Trophoblast cell (in vitro differentiated cells and primary cell): ENCODE measurements around the gene FAM120B.

Experiments used
- DNase-seq, 2 donors: peaks; one replicate each; pipeline ENCODE4 v3.0.0-alpha.2; 2016
- H2AFZ ChIP-seq: 2 replicates; pipeline ENCODE4 v1.6.1; 2013; ENCODE audit warnings: low read length, moderate library complexity, mild to moderate bottlenecking; ENCODE audit not compliant: insufficient read depth, poor library complexity
- H2AK5ac ChIP-seq: 2 replicates; pipeline ENCODE4 v1.6.1; 2013; ENCODE audit warnings: mild to moderate bottlenecking, low read length
- H2BK120ac ChIP-seq: 2 replicates; pipeline ENCODE4 v1.6.1; 2013; ENCODE audit warnings: low read length, mild to moderate bottlenecking, moderate library complexity; ENCODE audit not compliant: insufficient read depth, poor library complexity
- H2BK12ac ChIP-seq: 2 replicates; pipeline ENCODE4 v1.6.1; 2013; ENCODE audit warnings: mild to moderate bottlenecking, low read length, moderate library complexity
- H2BK5ac ChIP-seq: 2 replicates; pipeline ENCODE4 v1.6.1; 2013; ENCODE audit warnings: low read length, low read depth, moderate library complexity, mild to moderate bottlenecking; ENCODE audit not compliant: poor library complexity
- H3K14ac ChIP-seq: 2 replicates; pipeline ENCODE4 v1.6.1; 2013; ENCODE audit warnings: mild to moderate bottlenecking, low read length
- H3K18ac ChIP-seq: 2 replicates; pipeline ENCODE4 v1.6.1; 2013; ENCODE audit warnings: mild to moderate bottlenecking, low read length
- H3K23ac ChIP-seq: 2 replicates; pipeline ENCODE4 v1.6.1; 2013; ENCODE audit warnings: low read length
- H3K27ac ChIP-seq: 2 replicates; pipeline ENCODE4 v1.5.1; 2013; ENCODE audit warnings: low read depth, mild to moderate bottlenecking, inconsistent platforms, low read length, moderate library complexity
- H3K27me3 ChIP-seq: 2 replicates; pipeline ENCODE4 v1.6.1; 2013; ENCODE audit warnings: inconsistent platforms, mild to moderate bottlenecking, low read length, moderate library complexity; ENCODE audit not compliant: insufficient read depth
- H3K36me3 ChIP-seq, 2 experiments: 1 replicate in 1 of 2; 2 replicates in 1 of 2; pipeline ENCODE4 v1.6.1; 2013; ENCODE audit warnings: low read length in 2 of 2, mild to moderate bottlenecking in 2 of 2, moderate library complexity in 1 of 2; ENCODE audit not compliant: insufficient read depth in 2 of 2, control insufficient read depth in 1 of 2
- H3K4ac ChIP-seq: 2 replicates; pipeline ENCODE4 v1.6.1; 2013; ENCODE audit warnings: low read depth, mild to moderate bottlenecking, low read length, moderate library complexity
- H3K4me1 ChIP-seq, 2 experiments: 1 replicate in 1 of 2; 2 replicates in 1 of 2; pipeline ENCODE4 v1.6.1; 2013; ENCODE audit warnings: low read length in 2 of 2, mild to moderate bottlenecking in 2 of 2, moderate library complexity in 1 of 2; ENCODE audit not compliant: insufficient read depth in 2 of 2, control insufficient read depth in 1 of 2
- H3K4me2 ChIP-seq: 2 replicates; pipeline ENCODE4 v1.6.1; 2013; ENCODE audit warnings: inconsistent platforms, mild to moderate bottlenecking, low read length, moderate library complexity
- H3K4me3 ChIP-seq: 2 replicates; pipeline ENCODE4 v1.5.1; 2013; ENCODE audit warnings: mild to moderate bottlenecking, low read depth, low read length, inconsistent platforms
- H3K79me1 ChIP-seq: one replicate; pipeline ENCODE4 v1.6.1; 2013; ENCODE audit warnings: low read length
- H3K79me2 ChIP-seq: 2 replicates; pipeline ENCODE4 v1.6.1; 2013; ENCODE audit warnings: low read length, mild to moderate bottlenecking; ENCODE audit not compliant: control insufficient read depth, insufficient read depth, poor library complexity
- H3K9ac ChIP-seq: 2 replicates; pipeline ENCODE4 v1.6.1; 2013; ENCODE audit warnings: mild to moderate bottlenecking, low read length
- H3K9me3 ChIP-seq: 2 replicates; pipeline ENCODE4 v1.6.1; 2013; ENCODE audit warnings: low read depth, mild to moderate bottlenecking, control low read depth, inconsistent platforms, low read length; ENCODE audit not compliant: insufficient read depth
- H4K12ac ChIP-seq: 2 replicates; pipeline ENCODE4 v1.6.1; 2013; ENCODE audit warnings: low read depth, mild to moderate bottlenecking, low read length, moderate library complexity
- H4K8ac ChIP-seq: 2 replicates; pipeline ENCODE4 v1.6.1; 2013; ENCODE audit warnings: low read depth, mild to moderate bottlenecking, low read length, moderate library complexity
- H4K91ac ChIP-seq: one replicate; pipeline ENCODE4 v1.6.1; 2013; ENCODE audit warnings: low read depth, mild to moderate bottlenecking, low read length, moderate library complexity
- WGBS: extraction: QIAGEN DNeasy Blood & Tissue Kit; methylation state at CpG from one replicate; pipeline ENCODE4 v1.1.7; 2013; ENCODE audit warnings: missing lambda C conversion rate; ENCODE audit not compliant: insufficient read length, insufficient coverage; ENCODE audit errors: extremely low coverage; 5-methylcytosine and 5-hydroxymethylcytosine counted together

The FAM120B gene

DNA sequence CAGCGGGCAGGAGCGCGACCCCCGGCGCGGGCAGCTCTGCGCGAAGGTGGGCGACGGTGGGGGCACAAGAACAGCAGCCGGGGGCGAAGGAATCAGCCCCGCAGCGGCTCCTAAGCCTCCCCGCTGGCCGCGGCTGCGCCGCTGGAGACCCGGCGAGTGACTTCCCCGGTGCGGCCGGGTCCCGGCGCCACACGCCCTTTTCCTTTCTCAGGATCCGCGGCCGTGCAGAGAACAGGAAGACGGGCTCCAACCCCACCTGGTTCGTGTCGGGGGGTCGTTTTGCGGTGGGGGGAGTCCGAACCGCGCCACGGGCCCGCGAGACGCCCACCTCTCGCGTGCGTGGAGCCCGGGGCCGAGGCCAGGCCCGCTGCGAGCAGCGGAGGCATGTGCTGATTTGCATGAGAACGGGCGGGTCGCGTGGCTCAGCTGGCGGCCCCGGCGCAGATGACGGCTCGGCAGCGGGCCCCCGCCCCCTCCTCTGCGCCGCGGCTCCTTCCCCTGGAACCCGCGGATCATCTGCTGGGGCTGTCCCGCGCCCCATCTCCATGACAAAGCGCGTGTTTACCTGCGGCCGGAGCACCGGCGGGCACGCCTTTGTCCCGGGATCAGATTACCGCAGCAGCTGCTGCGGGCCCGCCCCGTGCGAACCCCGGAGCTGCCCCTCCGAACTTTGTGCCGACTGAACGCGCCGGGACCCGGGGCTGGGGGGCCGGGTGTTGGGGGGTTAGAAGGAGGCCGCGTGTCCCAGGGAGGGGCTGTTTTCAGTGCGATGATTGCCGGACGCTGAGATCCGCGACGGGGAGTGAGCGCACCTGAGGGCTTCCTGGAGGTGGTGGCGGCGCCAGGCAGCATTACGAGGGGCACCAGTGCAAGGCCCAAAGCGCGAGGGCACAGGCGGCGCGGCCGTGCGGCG, 10.8 kb upstream of the FAM120B start:
- Histone ChIP-seq H2AK5ac (no peak overlapping the region), H3K18ac (no peak overlapping the region), H3K4me3 (peak overlapping the region; percentile 68), H4K8ac (no peak overlapping the region), H3K27ac (no peak overlapping the region), H3K4me2 (peak overlapping the region; percentile 99), H3K9ac (no peak overlapping the region), H4K91ac (no peak overlapping the region), H2BK12ac (no peak overlapping the region), H3K14ac (peak overlapping the region; percentile 45), H3K79me2 (no peaks in the 10 kb centered on the region), H3K23ac (no peak overlapping the region), H3K4me1 (peaks cover 9 to 27% of the 10 kb centered on the region in 2 experiments), H2BK5ac (no peak overlapping the region), H3K4ac (no peak overlapping the region), H2AFZ (peak overlapping the region; percentile 52), H3K79me1 (no peaks in the 10 kb centered on the region), H2BK120ac (no peak overlapping the region), H4K12ac (no peak overlapping the region), H3K9me3 (peaks cover 14% of the 10 kb centered on the region), H3K36me3 (no peaks in the 10 kb centered on the region), H3K27me3 (peaks cover 70% of the 10 kb centered on the region)
- no CpG with 5 or more reads among the region's 109 CpGs for WGBS
- peak in 1 of 2 donors; percentile 46 for DNase-seq

DNA sequence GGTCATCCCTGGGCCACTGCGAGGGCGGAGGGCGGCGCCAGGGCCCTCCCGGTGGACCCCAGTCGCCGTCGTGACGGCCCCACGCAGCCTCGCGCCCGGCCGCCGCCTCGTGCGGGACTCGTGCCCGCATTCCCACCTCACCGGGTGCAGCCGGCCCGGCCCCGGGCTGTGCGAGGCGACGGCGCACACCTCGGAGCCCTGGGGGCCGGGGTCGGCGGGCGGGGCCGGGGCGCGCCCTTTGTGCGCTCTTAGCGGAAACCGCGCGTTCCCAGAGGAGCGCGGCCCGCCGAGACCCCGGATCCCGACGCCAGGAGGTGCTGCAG, 10.2 kb upstream of the FAM120B start:
- H3K27ac ChIP-seq, result no peak overlapping the region
- H3K18ac ChIP-seq, result no peak overlapping the region
- H3K4ac ChIP-seq, result no peak overlapping the region
- WGBS, result no CpG with 5 or more reads among the region's 47 CpGs
- peaks cover 19% of the 10 kb centered on the region for H3K9me3 ChIP-seq
- no peak overlapping the region for H2AFZ ChIP-seq
- H4K91ac ChIP-seq, result no peak overlapping the region
- H3K4me1 ChIP-seq, result peaks cover 9 to 24% of the 10 kb centered on the region in 2 experiments
- no peak overlapping the region for H2BK5ac ChIP-seq
- H3K36me3 ChIP-seq, result no peaks in the 10 kb centered on the region
- no peak overlapping the region for H2BK12ac ChIP-seq
- no peak overlapping the region for H2BK120ac ChIP-seq
- no peak overlapping the region for H4K8ac ChIP-seq
- no peak overlapping the region for H3K9ac ChIP-seq
- H3K4me2 ChIP-seq, result peak overlapping the region; percentile 99
- no peak overlapping the region for H3K23ac ChIP-seq
- no peak overlapping the region for H3K14ac ChIP-seq
- H3K4me3 ChIP-seq, result no peak overlapping the region
- no peak overlapping the region for H2AK5ac ChIP-seq
- H3K79me1 ChIP-seq, result no peaks in the 10 kb centered on the region
- H4K12ac ChIP-seq, result no peak overlapping the region
- DNase-seq, result no peak
- H3K79me2 ChIP-seq, result no peaks in the 10 kb centered on the region
- peaks cover 66% of the 10 kb centered on the region for H3K27me3 ChIP-seq

DNA sequence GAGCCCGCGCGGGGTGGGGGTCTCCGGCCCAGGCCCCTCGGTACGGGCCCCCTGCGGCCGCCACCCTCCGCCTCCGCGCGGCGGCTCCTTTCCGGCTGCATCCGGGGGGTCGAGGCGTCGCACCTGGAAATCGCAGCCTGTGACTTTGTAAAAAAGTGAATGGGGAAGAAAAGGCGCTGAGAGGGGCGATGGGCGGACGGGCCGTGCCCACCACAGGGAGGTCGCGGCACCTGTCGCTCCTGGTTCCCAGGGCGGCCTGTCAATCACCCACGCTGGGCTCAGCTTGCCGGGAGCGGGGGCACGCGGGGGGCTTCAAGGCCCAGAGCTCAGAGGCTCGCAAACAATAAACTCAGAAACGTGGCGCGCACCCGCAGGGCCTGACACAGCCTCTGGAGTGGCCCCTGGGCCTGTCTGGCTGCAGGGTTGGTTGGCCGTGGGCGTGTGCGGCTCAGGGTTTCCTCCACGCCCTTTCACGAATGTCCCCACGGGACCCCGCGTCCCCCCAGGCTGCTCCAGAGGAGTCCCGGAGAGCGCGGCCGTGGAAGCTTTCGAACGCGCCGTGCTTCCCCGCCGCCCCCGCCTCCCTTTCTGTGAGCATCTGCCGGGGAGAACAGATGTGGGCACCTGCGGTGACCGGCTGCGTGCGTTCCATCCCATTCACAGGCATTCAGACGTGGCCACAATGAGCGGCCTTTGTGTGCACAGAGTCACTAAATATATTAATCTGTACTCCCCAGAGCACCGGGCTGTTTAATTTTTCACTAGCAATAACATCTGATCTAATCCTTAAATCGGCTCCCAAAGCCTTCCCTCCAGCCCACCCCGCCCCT, 9.6 kb upstream of the FAM120B start:
- Histone ChIP-seq H2AFZ (no peak overlapping the region), H3K79me2 (no peaks in the 10 kb centered on the region), H3K36me3 (no peaks in the 10 kb centered on the region), H2BK120ac (no peak overlapping the region), H3K27ac (no peak overlapping the region), H2BK5ac (no peak overlapping the region), H3K4me1 (peaks cover 9 to 19% of the 10 kb centered on the region in 2 experiments), H3K18ac (no peak overlapping the region), H3K27me3 (peaks cover 60% of the 10 kb centered on the region), H2BK12ac (no peak overlapping the region), H4K91ac (no peak overlapping the region), H3K9ac (no peak overlapping the region), H3K14ac (no peak overlapping the region), H3K4ac (no peak overlapping the region), H3K4me2 (peak overlapping the region; percentile 99), H4K12ac (no peak overlapping the region), H3K9me3 (peaks cover 19% of the 10 kb centered on the region), H3K79me1 (no peaks in the 10 kb centered on the region), H3K23ac (no peak overlapping the region), H2AK5ac (no peak overlapping the region), H4K8ac (no peak overlapping the region), H3K4me3 (no peak overlapping the region)
- peak in 1 of 2 donors; percentile 34 for DNase-seq
- WGBS, result no CpG with 5 or more reads among the region's 67 CpGs

DNA sequence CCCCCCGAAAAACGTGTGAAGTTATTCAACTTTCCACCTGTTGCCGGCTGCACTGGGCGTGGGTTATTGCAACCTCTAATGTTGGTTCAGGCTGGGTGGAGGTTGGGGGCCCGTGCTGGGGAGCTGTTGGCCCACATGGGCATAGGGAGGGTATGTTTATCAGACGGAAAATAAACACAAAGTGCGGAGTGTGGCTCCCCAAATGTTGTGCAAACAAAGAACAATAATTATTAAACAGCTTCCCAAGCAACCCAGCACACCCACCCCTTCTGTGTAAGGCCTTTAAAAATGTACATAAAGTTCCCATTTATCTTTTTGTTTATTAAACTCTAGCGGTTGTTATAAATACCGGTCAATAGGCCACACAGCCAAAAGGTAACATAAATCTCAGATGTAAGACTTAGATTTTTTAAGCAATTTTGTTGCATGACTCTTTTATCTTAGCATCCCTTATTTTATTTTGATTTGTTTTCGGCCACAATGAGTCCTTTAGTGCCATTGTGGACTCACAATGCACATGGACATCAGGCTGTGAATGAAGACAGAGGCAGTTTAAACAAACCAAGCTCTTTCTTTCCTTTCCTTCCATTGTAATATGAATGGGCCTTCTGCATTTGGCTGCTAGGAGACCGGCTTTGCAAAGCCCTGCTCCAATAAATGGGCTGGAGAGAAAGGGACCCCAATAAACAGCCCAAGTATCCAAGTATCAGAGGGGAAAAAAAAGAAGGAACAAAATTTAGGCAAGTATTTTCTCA, 8.8 kb upstream of the FAM120B start:
- no peak overlapping the region for H3K4ac ChIP-seq
- no peak overlapping the region for H4K91ac ChIP-seq
- no peak overlapping the region for H3K4me2 ChIP-seq
- no peak for DNase-seq
- H3K36me3 ChIP-seq, result no peaks in the 10 kb centered on the region
- no peak overlapping the region for H3K9ac ChIP-seq
- H3K4me1 ChIP-seq, result peaks cover 9 to 19% of the 10 kb centered on the region in 2 experiments
- no peak overlapping the region for H3K27ac ChIP-seq
- WGBS, result no CpG with 5 or more reads among the region's 11 CpGs
- no peak overlapping the region for H4K12ac ChIP-seq
- no peak overlapping the region for H2AK5ac ChIP-seq
- H3K14ac ChIP-seq, result no peak overlapping the region
- no peak overlapping the region for H2BK5ac ChIP-seq
- no peak overlapping the region for H2BK120ac ChIP-seq
- H2BK12ac ChIP-seq, result no peak overlapping the region
- no peak overlapping the region for H4K8ac ChIP-seq
- no peak overlapping the region for H2AFZ ChIP-seq
- H3K79me2 ChIP-seq, result no peaks in the 10 kb centered on the region
- no peaks in the 10 kb centered on the region for H3K79me1 ChIP-seq
- H3K4me3 ChIP-seq, result no peak overlapping the region
- peaks cover 19% of the 10 kb centered on the region for H3K9me3 ChIP-seq
- H3K27me3 ChIP-seq, result peaks cover 52% of the 10 kb centered on the region
- no peak overlapping the region for H3K18ac ChIP-seq
- H3K23ac ChIP-seq, result no peak overlapping the region
